ENCODE data around the gene TRIM28.

- TF ChIP-seq ZNF274 (IDR thresholded peaks at IDR 0.05; ENCODE audit: borderline replicate concordance, low read depth, low read length), result no peak
- no peak for TF ChIP-seq CTCF (IDR thresholded peaks at IDR 0.05 in 2 of 3, conservative IDR thresholded peaks at IDR 0.05 in 1 of 3; ENCODE audit: insufficient read depth in 2 of 3, low read depth in 1 of 3, low read length in 3 of 3)
- TF ChIP-seq ZNF431 (CRISPR knock-in tag; IDR thresholded peaks at IDR 0.05), result no peak
- no peak for TF ChIP-seq POLR2A (conservative IDR thresholded peaks at IDR 0.05)
- no peak for TF ChIP-seq ARNT (IDR thresholded peaks at IDR 0.05)
Measured at GRCh38 chr19:58586133-58586765, 42.4 kb downstream of the TRIM28 start.

Data from K562 (cell line).